Breast epithelium (tissue), 3 donors: ENCODE data around the gene ARFGAP1.

Source experiments
- CTCF ChIP-seq, 3 donors: fragments of 450-650 bp; IDR thresholded peaks; one replicate each; pipeline ENCODE4 v1.5.1; 2016 to 2017; ENCODE audit warnings: antibody characterized with exemption in 3 of 3, mild to moderate bottlenecking in 3 of 3, moderate library complexity in 3 of 3
- POLR2AphosphoS5 ChIP-seq, 3 donors: sonication (generic); formaldehyde crosslinking; IDR thresholded peaks; one replicate each; pipeline ENCODE4 v1.6.1; 2017; ENCODE audit warnings: antibody characterized with exemption in 3 of 3

DNA sequence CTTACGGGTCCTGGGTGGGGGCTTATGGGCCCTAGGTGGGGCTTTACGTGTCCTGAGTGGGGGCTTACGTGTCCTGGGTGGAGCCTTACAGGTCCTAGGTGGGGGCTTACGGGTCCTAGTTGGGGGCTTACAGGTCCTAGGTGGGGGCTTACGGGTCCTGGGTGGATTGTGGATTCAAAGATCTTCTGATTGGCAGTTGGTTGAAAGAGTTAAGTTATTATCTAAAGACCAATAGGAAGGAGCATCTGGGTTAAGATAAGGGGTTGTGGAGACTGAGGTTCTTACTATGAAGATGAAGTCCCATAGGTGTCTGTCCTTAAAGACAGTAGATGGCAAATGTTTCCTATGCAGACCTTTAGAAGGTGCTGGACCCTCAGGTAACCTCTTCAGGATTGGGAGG lies 45.4 kb upstream of the ARFGAP1 start:
- no peak for TF ChIP-seq POLR2AphosphoS5 (IDR thresholded peaks at IDR 0.05)
- TF ChIP-seq CTCF (IDR thresholded peaks at IDR 0.05): no peak
